PC-3 (cell line): ENCODE data around the gene PLAGL2. TPM values are rescaled to one million over a fixed set of nuclear protein-coding genes. Genes with fewer than 3 reads are reported as not detected.

Experiments
- ATAC-seq: fragments of 200-7000 bp; cut with Tn5 transposase; 2 replicates; pipeline ENCODE4 v1.9.1; 2020; ENCODE audit warnings: mild to moderate bottlenecking, moderate library complexity
- BruUV-seq: library from RNA; stranded (reverse); fragments of 400-500 nt; replicated peaks from 2 replicates; lab custom pipeline; 2021; lab: Mats Ljungman, UMichigan
- CTCF ChIA-PET: fragments of 300-600 bp; sonication (Branson Sonifier 250); formaldehyde crosslinking; loops from one replicate; lab custom pipeline; 2022; ENCODE audit warnings: antibody characterized with exemption; lab: Charles Lee
- POLR2A ChIA-PET: fragments of 300-600 bp; sonication (Branson Sonifier 250); formaldehyde crosslinking; loops from one replicate; lab custom pipeline; 2022; ENCODE audit warnings: antibody characterized with exemption; ENCODE audit not compliant: unreplicated experiment; lab: Charles Lee
- DNase-seq: peaks from one replicate; pipeline ENCODE4 v3.0.0-alpha.2; 2015
- H2AFZ ChIP-seq: fragments of 300-600 bp; sonication (generic); 2 replicates; pipeline ENCODE4 v1.6.0; 2016; ENCODE audit warnings: antibody characterized with exemption, low read length
- H3F3A ChIP-seq: fragments of 300-600 bp; sonication (generic); one replicate; pipeline ENCODE4 v1.6.0; 2017; ENCODE audit warnings: antibody characterized with exemption, low read length, control low read depth, mild to moderate bottlenecking; ENCODE audit not compliant: unreplicated experiment
- H3K27ac ChIP-seq: fragments of 300-600 bp; sonication (generic); 2 replicates; pipeline ENCODE4 v1.5.1; 2016; ENCODE audit warnings: mild to moderate bottlenecking, low read length
- H3K27me3 ChIP-seq: fragments of 300-600 bp; sonication (generic); 2 replicates; pipeline ENCODE4 v1.6.1; 2016; ENCODE audit warnings: low read length, mixed read lengths
- H3K36me3 ChIP-seq: fragments of 300-600 bp; sonication (generic); 2 replicates; pipeline ENCODE4 v1.6.1; 2016; ENCODE audit warnings: low read depth, mixed run types, low read length, mixed read lengths
- H3K4me1 ChIP-seq: fragments of 300-600 bp; sonication (generic); 2 replicates; pipeline ENCODE4 v1.5.1; 2016; ENCODE audit warnings: low read length; ENCODE audit not compliant: insufficient read depth
- H3K4me2 ChIP-seq: fragments of 300-600 bp; sonication (generic); 2 replicates; pipeline ENCODE4 v1.6.0; 2016; ENCODE audit warnings: low read length
- H3K4me3 ChIP-seq: fragments of 300-600 bp; sonication (generic); 2 replicates; pipeline ENCODE4 v1.5.1; 2016; ENCODE audit warnings: mild to moderate bottlenecking, low read length, mixed read lengths
- H3K79me2 ChIP-seq: fragments of 300-600 bp; sonication (generic); 2 replicates; pipeline ENCODE4 v1.6.1; 2017; ENCODE audit warnings: low read length, mixed read lengths
- H3K9ac ChIP-seq: fragments of 300-600 bp; sonication (generic); 2 replicates; pipeline ENCODE4 v1.6.0; 2016; ENCODE audit warnings: mild to moderate bottlenecking, low read length
- H3K9me2 ChIP-seq: fragments of 300-600 bp; sonication (generic); replicated peaks from 2 replicates; pipeline ENCODE4 v1.6.1; 2016; ENCODE audit warnings: mixed run types, low read length, mixed read lengths
- H3K9me3 ChIP-seq: fragments of 300-600 bp; sonication (generic); 2 replicates; pipeline ENCODE4 v1.6.1; 2016; ENCODE audit warnings: low read length, mixed read lengths
- H4K20me1 ChIP-seq: fragments of 300-600 bp; sonication (generic); 2 replicates; pipeline ENCODE4 v1.6.1; 2016; ENCODE audit warnings: low read length, mixed read lengths
- CTCF ChIP-seq: fragments of 300-600 bp; sonication (generic); conservative IDR thresholded peaks from 2 replicates; pipeline ENCODE4 v1.5.1; 2017; ENCODE audit warnings: antibody characterized with exemption, low read depth, mild to moderate bottlenecking, low read length
- EZH2 ChIP-seq: fragments of 300-600 bp; sonication (generic); IDR thresholded peaks from one replicate; pipeline ENCODE4 v1.6.1; 2017; ENCODE audit warnings: antibody characterized with exemption, mild to moderate bottlenecking, low read length; ENCODE audit not compliant: unreplicated experiment
- EZH2phosphoT487 ChIP-seq: fragments of 300-600 bp; sonication (generic); IDR thresholded peaks from 2 replicates; pipeline ENCODE4 v1.6.1; 2018; ENCODE audit warnings: mild to moderate bottlenecking, antibody characterized with exemption, low read length, borderline replicate concordance
- intact Hi-C: fragments of 100-400 bp; cut with micrococcal nuclease; formaldehyde crosslinking; loops from 2 replicates; pipeline ENCODE4 v1.9.0; 2023
- total RNA-seq: library from RNA; depleted of rRNA; stranded (reverse); fragments of >200 nt; gene quantifications from 2 replicates; pipeline ENCODE4 v1.2.3, GENCODE V29; 2014

Gene PLAGL2
- total RNA-seq, 1 experiment from 2014 or later, result 4.4 TPM

- no peak overlapping the region for H2AFZ ChIP-seq
- DNase-seq (no peak), ATAC-seq (no peak)
- peaks cover 24% of the 10 kb centered on the region; the same call in 1 of the 2 replicates for H4K20me1 ChIP-seq
- no peak overlapping the region for H3K27ac ChIP-seq
- H3K4me2 ChIP-seq, result no peak overlapping the region
- H3K4me1 ChIP-seq, result peaks cover 32% of the 10 kb centered on the region
- no peaks in the 10 kb centered on the region for H3K9me2 ChIP-seq
- H3K36me3 ChIP-seq, result peaks cover 24% of the 10 kb centered on the region; the same call in 1 of the 2 replicates
- CTCF ChIA-PET, result no interaction called here
- no peak overlapping the region for H3K4me3 ChIP-seq
- BruUV-seq, result no TSS peak
- TF ChIP-seq EZH2phosphoT487 (no peak), EZH2 (no peak), CTCF (no peak)
- no peaks in the 10 kb centered on the region for H3F3A ChIP-seq
- intact Hi-C loops, result loop anchor here (10.0 kb wide), 1 partner anchor 151 kb away; the partner anchor contains the start of gene ASXL1
- peaks cover 85% of the 10 kb centered on the region for H3K79me2 ChIP-seq
- POLR2A ChIA-PET, result no interaction called here
- no peaks in the 10 kb centered on the region for H3K9me3 ChIP-seq
- H3K27me3 ChIP-seq, result no peaks in the 10 kb centered on the region
- H3K9ac ChIP-seq, result no peak overlapping the region
Observed at GRCh38 chr20:32203356-32204204, 4.0 kb downstream of the PLAGL2 start.

GRCh38 chr20:32201977-32202363 is 5.6 kb downstream of the PLAGL2 start:
- TF ChIP-seq EZH2phosphoT487, result no peak
- no peak for TF ChIP-seq CTCF
- no peak for TF ChIP-seq EZH2
- peaks cover 34% of the 10 kb centered on the region for H3K36me3 ChIP-seq
- intact Hi-C loops, result loop anchor here (10.0 kb wide), 1 partner anchor 153 kb away; the partner anchor contains the start of gene ASXL1
- DNase-seq (no peak), ATAC-seq (no peak)
- BruUV-seq, result no TSS peak
- H3K4me1 ChIP-seq, result peaks cover 28% of the 10 kb centered on the region
- no peaks in the 10 kb centered on the region for H3K9me3 ChIP-seq
- no peak overlapping the region for H3K27ac ChIP-seq
- H2AFZ ChIP-seq, result no peak overlapping the region
- no peak overlapping the region for H3K9ac ChIP-seq
- H3F3A ChIP-seq, result no peaks in the 10 kb centered on the region
- H3K27me3 ChIP-seq, result no peaks in the 10 kb centered on the region
- H3K9me2 ChIP-seq, result no peaks in the 10 kb centered on the region
- H4K20me1 ChIP-seq, result peaks cover 24% of the 10 kb centered on the region; the same call in 1 of the 2 replicates
- ChIA-PET CTCF (interaction anchor here (0.7 kb wide), 1 partner anchor 247 kb away, joined by 3 read pairs; no protein-coding TSS in a partner anchor), POLR2A (no interaction called here)
- no peak overlapping the region for H3K4me2 ChIP-seq
- H3K4me3 ChIP-seq, result no peak overlapping the region
- peaks cover 71% of the 10 kb centered on the region for H3K79me2 ChIP-seq
